A549 treated with DMSO at 1 μM for 4 hours (cell line): ENCODE results near the gene GCKR. TPM values are rescaled to one million over a fixed set of nuclear protein-coding genes. Genes with fewer than 3 reads are reported as not detected.

Experiments
- total RNA-seq: library from RNA; stranded (reverse); fragments of 200-300 nt; extraction: Qiagen RNA extraction; gene quantifications from 5 replicates; pipeline ENCODE4 v1.2.3, GENCODE V29; 2022; ENCODE audit warnings: low read depth

Gene GCKR
- total RNA-seq: 0.13 to 0.62 TPM (median 0.27 TPM) in 5 replicates

DNA sequence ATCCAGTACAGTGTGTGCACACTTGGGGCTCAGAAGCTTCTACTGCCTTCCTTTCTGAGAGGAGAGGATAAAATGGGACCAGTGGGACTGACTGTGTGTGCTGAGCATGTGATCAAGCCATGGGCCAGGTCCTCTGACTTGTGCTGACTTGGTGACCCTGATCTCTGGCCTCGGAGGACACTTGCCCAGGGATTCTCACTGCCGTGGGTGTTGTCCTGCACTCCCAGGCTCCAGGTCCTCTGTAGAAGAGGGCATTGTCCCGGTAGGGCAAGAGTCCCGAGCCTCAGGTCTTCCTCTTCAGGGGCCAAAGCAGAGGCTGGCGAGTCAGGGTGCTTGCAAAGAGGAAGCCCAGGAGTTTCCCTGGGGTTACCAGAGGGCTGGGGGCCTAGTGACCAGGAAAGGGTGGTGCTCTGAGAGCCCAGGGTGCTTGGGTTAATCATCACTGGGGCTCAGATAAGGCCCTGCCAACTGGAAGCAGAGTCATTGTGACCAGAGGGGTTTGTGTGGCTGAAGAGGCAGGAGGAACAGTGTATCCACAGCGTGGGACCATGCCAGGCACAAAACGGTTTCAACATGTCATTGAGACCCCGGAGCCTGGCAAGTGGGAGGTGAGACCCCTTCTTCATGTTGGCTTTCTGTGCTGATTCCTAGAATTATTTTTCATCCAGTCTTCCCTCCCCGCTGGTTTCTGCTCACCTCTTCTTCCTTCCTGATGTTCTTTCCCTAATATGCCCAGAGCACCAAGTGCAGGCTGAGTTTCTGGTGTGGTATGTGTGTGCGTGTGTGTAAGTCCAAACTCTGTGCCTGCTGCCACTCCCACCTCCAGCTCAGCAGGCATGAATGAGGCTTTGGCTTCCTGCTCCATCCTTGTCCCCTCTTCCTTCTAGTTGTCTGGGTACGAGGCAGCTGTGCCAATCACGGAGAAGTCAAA lies at the start of gene GCKR:
TSS of gene GCKR (plus strand) at position 483 of the 931 bp plus-strand sequence. CDS start at position 549, 66 bp downstream.

DNA sequence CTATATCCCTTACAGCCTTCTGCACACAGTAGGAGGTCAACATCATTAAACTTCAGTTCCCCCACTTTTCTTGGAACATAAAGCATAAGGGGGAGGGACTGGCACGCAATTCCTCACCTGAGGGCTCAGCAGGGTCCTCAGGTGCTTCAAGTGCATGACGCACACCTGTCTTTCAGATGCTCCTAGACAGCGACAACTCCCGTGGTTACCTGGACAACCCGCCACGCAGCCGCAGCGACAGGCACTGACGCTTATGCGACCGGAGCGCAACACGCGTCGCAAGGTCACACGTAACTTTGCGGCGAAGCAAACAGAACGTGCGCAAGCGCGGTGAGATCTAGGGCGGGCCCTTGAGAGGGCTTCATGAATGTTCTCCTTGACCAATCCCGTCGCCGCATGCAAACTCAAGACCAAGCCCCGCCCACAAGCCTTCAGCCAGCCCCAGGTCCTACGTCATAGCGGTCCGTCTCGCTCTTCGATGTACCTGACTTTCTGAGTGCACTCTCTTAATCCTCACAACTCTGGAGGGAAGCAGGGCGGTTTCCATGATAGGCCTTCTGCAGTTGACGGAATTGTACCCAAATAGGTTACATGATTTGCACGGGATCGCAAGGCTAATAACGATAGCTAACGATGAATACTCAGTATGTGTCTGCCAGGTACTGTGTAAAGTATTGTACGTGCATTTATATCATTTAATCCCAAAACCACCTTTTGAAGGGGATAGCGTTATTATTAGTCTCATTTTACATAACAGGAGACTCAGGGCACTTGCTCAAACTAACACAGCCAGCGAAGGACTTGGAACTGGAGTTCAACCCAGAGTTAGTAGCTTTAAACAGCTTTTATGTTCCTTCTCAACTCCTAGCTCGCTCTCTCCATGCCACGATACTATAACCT lies 6.9 kb upstream of the GCKR start, which contains the start of gene IFT172:
TSS of gene IFT172 (minus strand) at position 246 of the 900 bp plus-strand sequence. CDS start at position 156, 90 bp downstream.

GRCh38 chr2:27494944-27495554 lies 1.6 kb upstream of the GCKR start, which contains the start of gene FNDC4:
FNDC4 (minus strand) TSS chr2:27495200; CDS start chr2:27494679, 521 bp downstream.

Other genes with a start within 250 kb of the GCKR start
- 3.2 to 4.9 TPM (median 3.7 TPM) in 5 replicates for gene SLC30A3, start 233.8 kb upstream of the GCKR start, total RNA-seq
- gene DNAJC5G, start 221.4 kb upstream of the GCKR start, total RNA-seq: not detected in 5 replicates
- gene TRIM54, start 214.4 kb upstream of the GCKR start, total RNA-seq: 0.33 to 0.73 TPM (median 0.46 TPM) in 5 replicates
- 0.55 to 2.6 TPM (median 1.8 TPM) in 5 replicates for gene UCN, start 188.4 kb upstream of the GCKR start, total RNA-seq
- 81.3 to 103 TPM (median 91.7 TPM) in 5 replicates for gene MPV17, start 173.7 kb upstream of the GCKR start, total RNA-seq
- gene GTF3C2, start 140.1 kb upstream of the GCKR start, total RNA-seq: 62.4 to 67.5 TPM (median 64.5 TPM) in 5 replicates
- 47.8 to 65.5 TPM (median 62.2 TPM) in 5 replicates for gene EIF2B4, start 126.5 kb upstream of the GCKR start, total RNA-seq
- gene SNX17, start 126.2 kb upstream of the GCKR start, total RNA-seq: 140 to 146 TPM (median 141 TPM) in 5 replicates
- gene ZNF513, start 116.1 kb upstream of the GCKR start, total RNA-seq: 11.6 to 14.4 TPM (median 13.7 TPM) in 5 replicates
- gene PPM1G, start 87.2 kb upstream of the GCKR start, total RNA-seq: 162 to 187 TPM (median 174 TPM) in 5 replicates
- gene NRBP1, start 68.2 kb upstream of the GCKR start, total RNA-seq: 125 to 146 TPM (median 134 TPM) in 5 replicates
- 0.43 to 1.4 TPM (median 0.75 TPM) in 5 replicates for gene KRTCAP3, start 54.5 kb upstream of the GCKR start, total RNA-seq
- gene IFT172, start 7.1 kb upstream of the GCKR start, total RNA-seq: 7.4 to 13.1 TPM (median 9.8 TPM) in 5 replicates
- 3.3 to 5.0 TPM (median 4.2 TPM) in 5 replicates for gene FNDC4, start 1.6 kb upstream of the GCKR start, total RNA-seq
- 13.6 to 19.8 TPM (median 18.9 TPM) in 5 replicates for gene ZNF512, start 86.2 kb downstream of the GCKR start, total RNA-seq
- gene CCDC121, start 132.2 kb downstream of the GCKR start, total RNA-seq: 2.8 to 4.1 TPM (median 3.6 TPM) in 5 replicates
- 57.5 to 64.5 TPM (median 60.4 TPM) in 5 replicates for gene GPN1, start 132.2 kb downstream of the GCKR start, total RNA-seq
- gene SUPT7L, start 166.8 kb downstream of the GCKR start, total RNA-seq: 27.0 to 35.1 TPM (median 34.5 TPM) in 5 replicates
- 30.4 to 36.0 TPM (median 32.3 TPM) in 5 replicates for gene SLC4A1AP, start 167.1 kb downstream of the GCKR start, total RNA-seq